ENCODE measurements around the gene SERPINI1.

The SERPINI1 gene

DNA sequence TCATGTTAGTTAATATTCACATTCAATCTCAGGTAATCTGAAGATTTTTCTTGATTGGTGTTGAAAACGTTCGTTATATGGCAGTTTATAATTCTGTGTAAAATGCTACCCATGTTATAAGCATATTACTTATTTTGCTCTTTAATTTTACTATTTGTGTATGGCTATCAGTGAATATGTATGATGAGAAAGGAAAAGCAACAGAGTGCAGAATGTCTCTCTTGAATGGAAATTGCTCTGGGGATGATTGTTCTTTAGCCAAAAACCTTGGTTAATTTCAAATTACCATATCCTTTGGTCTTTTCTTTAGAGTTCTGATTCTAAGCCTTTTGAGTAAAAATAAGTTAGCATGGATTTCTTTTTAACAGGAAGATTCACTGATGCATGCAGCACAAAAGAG is 2.5 kb downstream of the SERPINI1 start:
- ATAC-seq = no peak
- no peak for TF ChIP-seq ZC3H10 (CRISPR knock-in tag; IDR thresholded peaks at IDR 0.05)
- TF ChIP-seq TCF4 (CRISPR knock-in tag; IDR thresholded peaks at IDR 0.05; ENCODE audit: borderline replicate concordance) = no peak
- no peak for TF ChIP-seq SNAI2 (CRISPR knock-in tag; IDR thresholded peaks at IDR 0.05)
- TF ChIP-seq CSDC2 (CRISPR knock-in tag; IDR thresholded peaks at IDR 0.05) = no peak
- no peak for TF ChIP-seq ESRRG (CRISPR knock-in tag; IDR thresholded peaks at IDR 0.05)
- no peak for TF ChIP-seq PPARA (CRISPR knock-in tag; IDR thresholded peaks at IDR 0.05; ENCODE audit: borderline replicate concordance)
- no peak for TF ChIP-seq CREB5 (CRISPR knock-in tag; IDR thresholded peaks at IDR 0.05; ENCODE audit: low read depth)
- TF ChIP-seq ZNF70 (CRISPR knock-in tag; IDR thresholded peaks at IDR 0.05) = no peak
- TF ChIP-seq ZNF565 (CRISPR knock-in tag; conservative IDR thresholded peaks at IDR 0.05; ENCODE audit: low read depth) = no peak
- no peak for TF ChIP-seq ZNF8 (CRISPR knock-in tag; IDR thresholded peaks at IDR 0.05)
- TF ChIP-seq, protein P1, sequence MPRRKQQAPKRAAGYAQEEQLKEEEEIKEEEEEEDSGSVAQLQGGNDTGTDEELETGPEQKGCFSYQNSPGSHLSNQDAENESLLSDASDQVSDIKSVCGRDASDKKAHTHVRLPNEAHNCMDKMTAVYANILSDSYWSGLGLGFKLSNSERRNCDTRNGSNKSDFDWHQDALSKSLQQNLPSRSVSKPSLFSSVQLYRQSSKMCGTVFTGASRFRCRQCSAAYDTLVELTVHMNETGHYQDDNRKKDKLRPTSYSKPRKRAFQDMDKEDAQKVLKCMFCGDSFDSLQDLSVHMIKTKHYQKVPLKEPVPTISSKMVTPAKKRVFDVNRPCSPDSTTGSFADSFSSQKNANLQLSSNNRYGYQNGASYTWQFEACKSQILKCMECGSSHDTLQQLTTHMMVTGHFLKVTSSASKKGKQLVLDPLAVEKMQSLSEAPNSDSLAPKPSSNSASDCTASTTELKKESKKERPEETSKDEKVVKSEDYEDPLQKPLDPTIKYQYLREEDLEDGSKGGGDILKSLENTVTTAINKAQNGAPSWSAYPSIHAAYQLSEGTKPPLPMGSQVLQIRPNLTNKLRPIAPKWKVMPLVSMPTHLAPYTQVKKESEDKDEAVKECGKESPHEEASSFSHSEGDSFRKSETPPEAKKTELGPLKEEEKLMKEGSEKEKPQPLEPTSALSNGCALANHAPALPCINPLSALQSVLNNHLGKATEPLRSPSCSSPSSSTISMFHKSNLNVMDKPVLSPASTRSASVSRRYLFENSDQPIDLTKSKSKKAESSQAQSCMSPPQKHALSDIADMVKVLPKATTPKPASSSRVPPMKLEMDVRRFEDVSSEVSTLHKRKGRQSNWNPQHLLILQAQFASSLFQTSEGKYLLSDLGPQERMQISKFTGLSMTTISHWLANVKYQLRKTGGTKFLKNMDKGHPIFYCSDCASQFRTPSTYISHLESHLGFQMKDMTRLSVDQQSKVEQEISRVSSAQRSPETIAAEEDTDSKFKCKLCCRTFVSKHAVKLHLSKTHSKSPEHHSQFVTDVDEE (CRISPR knock-in tag; IDR thresholded peaks at IDR 0.05) = no peak
- TF ChIP-seq BACH2 (CRISPR knock-in tag; IDR thresholded peaks at IDR 0.05; ENCODE audit: borderline replicate concordance) = no peak
- TF ChIP-seq, protein P2, sequence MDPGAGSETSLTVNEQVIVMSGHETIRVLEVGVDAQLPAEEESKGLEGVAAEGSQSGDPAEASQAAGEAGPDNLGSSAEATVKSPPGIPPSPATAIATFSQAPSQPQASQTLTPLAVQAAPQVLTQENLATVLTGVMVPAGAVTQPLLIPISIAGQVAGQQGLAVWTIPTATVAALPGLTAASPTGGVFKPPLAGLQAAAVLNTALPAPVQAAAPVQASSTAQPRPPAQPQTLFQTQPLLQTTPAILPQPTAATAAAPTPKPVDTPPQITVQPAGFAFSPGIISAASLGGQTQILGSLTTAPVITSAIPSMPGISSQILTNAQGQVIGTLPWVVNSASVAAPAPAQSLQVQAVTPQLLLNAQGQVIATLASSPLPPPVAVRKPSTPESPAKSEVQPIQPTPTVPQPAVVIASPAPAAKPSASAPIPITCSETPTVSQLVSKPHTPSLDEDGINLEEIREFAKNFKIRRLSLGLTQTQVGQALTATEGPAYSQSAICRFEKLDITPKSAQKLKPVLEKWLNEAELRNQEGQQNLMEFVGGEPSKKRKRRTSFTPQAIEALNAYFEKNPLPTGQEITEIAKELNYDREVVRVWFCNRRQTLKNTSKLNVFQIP (CRISPR knock-in tag; IDR thresholded peaks at IDR 0.05; ENCODE audit: borderline replicate concordance, low read depth) = no peak
- TF ChIP-seq RARB (CRISPR knock-in tag; IDR thresholded peaks at IDR 0.05) = no peak
- no peak for TF ChIP-seq ZFP3 (CRISPR knock-in tag; IDR thresholded peaks at IDR 0.05)
- no peak for TF ChIP-seq ARNTL (CRISPR knock-in tag; IDR thresholded peaks at IDR 0.05; ENCODE audit: borderline replicate concordance, low read depth)
- TF ChIP-seq CSRNP3 (CRISPR knock-in tag; IDR thresholded peaks at IDR 0.05) = no peak
- TF ChIP-seq OSR1 (CRISPR knock-in tag; IDR thresholded peaks at IDR 0.05) = no peak
- TF ChIP-seq, protein P3, sequence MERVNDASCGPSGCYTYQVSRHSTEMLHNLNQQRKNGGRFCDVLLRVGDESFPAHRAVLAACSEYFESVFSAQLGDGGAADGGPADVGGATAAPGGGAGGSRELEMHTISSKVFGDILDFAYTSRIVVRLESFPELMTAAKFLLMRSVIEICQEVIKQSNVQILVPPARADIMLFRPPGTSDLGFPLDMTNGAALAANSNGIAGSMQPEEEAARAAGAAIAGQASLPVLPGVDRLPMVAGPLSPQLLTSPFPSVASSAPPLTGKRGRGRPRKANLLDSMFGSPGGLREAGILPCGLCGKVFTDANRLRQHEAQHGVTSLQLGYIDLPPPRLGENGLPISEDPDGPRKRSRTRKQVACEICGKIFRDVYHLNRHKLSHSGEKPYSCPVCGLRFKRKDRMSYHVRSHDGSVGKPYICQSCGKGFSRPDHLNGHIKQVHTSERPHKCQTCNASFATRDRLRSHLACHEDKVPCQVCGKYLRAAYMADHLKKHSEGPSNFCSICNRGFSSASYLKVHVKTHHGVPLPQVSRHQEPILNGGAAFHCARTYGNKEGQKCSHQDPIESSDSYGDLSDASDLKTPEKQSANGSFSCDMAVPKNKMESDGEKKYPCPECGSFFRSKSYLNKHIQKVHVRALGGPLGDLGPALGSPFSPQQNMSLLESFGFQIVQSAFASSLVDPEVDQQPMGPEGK (CRISPR knock-in tag; IDR thresholded peaks at IDR 0.05; ENCODE audit: borderline replicate concordance) = no peak

DNA sequence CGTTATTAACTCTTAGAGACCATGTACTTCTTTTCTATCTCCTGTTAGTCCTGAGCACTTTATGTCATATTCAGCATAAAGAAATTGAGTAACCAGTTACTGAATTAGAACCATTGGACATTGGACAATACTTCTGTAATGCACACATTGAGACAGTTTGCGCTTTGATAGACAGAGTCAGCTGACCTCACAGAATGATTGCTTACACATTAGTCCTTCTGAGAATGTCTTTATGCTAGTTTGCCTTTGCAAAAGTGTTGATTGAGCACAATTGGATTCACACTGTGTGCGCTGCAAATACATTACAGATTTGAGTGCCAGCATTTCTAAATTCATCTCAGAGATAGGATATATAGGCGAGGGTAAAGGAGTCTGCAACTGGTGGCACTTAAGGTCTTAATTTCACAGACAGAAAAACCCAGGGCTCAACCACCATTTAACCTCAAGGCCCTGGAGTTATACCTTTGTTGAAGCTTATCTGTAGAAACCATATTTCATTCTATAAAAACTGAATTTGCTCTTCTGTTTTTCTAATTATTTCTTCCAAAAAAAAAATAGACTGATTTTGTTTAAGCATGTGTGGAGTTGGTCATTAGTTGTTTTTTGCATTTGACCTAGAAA is 3.8 kb downstream of the SERPINI1 start:
- TF ChIP-seq, protein P3 (CRISPR knock-in tag; IDR thresholded peaks at IDR 0.05; ENCODE audit: borderline replicate concordance) = no peak
- TF ChIP-seq PPARA (CRISPR knock-in tag; IDR thresholded peaks at IDR 0.05; ENCODE audit: borderline replicate concordance) (no peak), CSDC2 (CRISPR knock-in tag; IDR thresholded peaks at IDR 0.05) (no peak), ESRRG (CRISPR knock-in tag; IDR thresholded peaks at IDR 0.05) (no peak), ZNF565 (CRISPR knock-in tag; conservative IDR thresholded peaks at IDR 0.05; ENCODE audit: low read depth) (no peak), GLIS3 (CRISPR knock-in tag; IDR thresholded peaks at IDR 0.05) (no peak), SNAI2 (CRISPR knock-in tag; IDR thresholded peaks at IDR 0.05) (no peak), ZNF70 (CRISPR knock-in tag; IDR thresholded peaks at IDR 0.05) (no peak), BACH2 (CRISPR knock-in tag; IDR thresholded peaks at IDR 0.05; ENCODE audit: borderline replicate concordance) (no peak), ZFP3 (CRISPR knock-in tag; IDR thresholded peaks at IDR 0.05) (no peak)
- TF ChIP-seq, protein P2 (CRISPR knock-in tag; IDR thresholded peaks at IDR 0.05; ENCODE audit: borderline replicate concordance, low read depth) = no peak
- no peak for ATAC-seq

Data from SK-N-SH treated with all-trans-retinoic acid at 6 μM for 48 hours (cell line).